Stimulated activated naive B cell treated with anti-CD40 and anti-IgM and Interleukin-4, amounts not matched to agents 10 μg/mL and 1 μg/mL and 100 μg/mL, for 72 hours (primary cell): ENCODE results near the gene ELL3.

Experiments
- ATAC-seq, 2 donors: fragments of 150-1000 bp; cut with Tn5 transposase; replicated peaks; 2 replicates each; pipeline ENCODE4 v1.10.0; 2021; ENCODE audit warnings: moderate library complexity in 1 of 2
- DNase-seq: peaks from one replicate; pipeline ENCODE4 v3.0.0; 2021
- H3K27ac Mint-ChIP-seq: one replicate; pipeline ENCODE4 v1.8.0; 2022; ENCODE audit warnings: mild to moderate bottlenecking, mixed read lengths
- H3K27me3 Mint-ChIP-seq, 2 donors: one replicate each; pipeline ENCODE4 v1.8.0; 2022; ENCODE audit warnings: mixed read lengths in 2 of 2
- H3K36me3 Mint-ChIP-seq, 2 donors: one replicate each; pipeline ENCODE4 v1.8.0; 2022; ENCODE audit warnings: mixed read lengths in 2 of 2, mild to moderate bottlenecking in 1 of 2
- H3K4me1 Mint-ChIP-seq, 2 donors: one replicate each; pipeline ENCODE4 v1.8.0; 2022; ENCODE audit warnings: mixed read lengths in 2 of 2, mild to moderate bottlenecking in 1 of 2
- H3K4me3 Mint-ChIP-seq, 2 donors: one replicate each; pipeline ENCODE4 v1.8.0; 2022; ENCODE audit warnings: mild to moderate bottlenecking in 2 of 2, mixed read lengths in 2 of 2, moderate library complexity in 1 of 2
- H3K9me3 Mint-ChIP-seq, 2 donors: one replicate each; pipeline ENCODE4 v1.8.0; 2022; ENCODE audit warnings: mixed read lengths in 2 of 2, mild to moderate bottlenecking in 1 of 2

ELL3 gene

GRCh38 chr15:43796566-43796965 is 19.8 kb upstream of the ELL3 start:
- no peaks in the 10 kb centered on the region for H3K27me3 Mint-ChIP-seq
- DNase-seq (no peak), ATAC-seq (no peak)
- H3K9me3 Mint-ChIP-seq = peaks cover 0 to 1% of the 10 kb centered on the region in 2 donors
- no peak overlapping the region for H3K4me3 Mint-ChIP-seq
- peaks cover 62 to 85% of the 10 kb centered on the region in 2 donors for H3K36me3 Mint-ChIP-seq
- peak overlapping the region; percentile 53 for H3K27ac Mint-ChIP-seq
- H3K4me1 Mint-ChIP-seq = peaks cover 43 to 69% of the 10 kb centered on the region in 2 donors

- H3K4me1 Mint-ChIP-seq = peaks cover 45 to 69% of the 10 kb centered on the region in 2 donors
- ATAC-seq (no peak), DNase-seq (no peak)
- H3K27ac Mint-ChIP-seq = no peak overlapping the region
- no peak overlapping the region for H3K4me3 Mint-ChIP-seq
- peaks cover 0 to 1% of the 10 kb centered on the region in 2 donors for H3K9me3 Mint-ChIP-seq
- peaks cover 57 to 79% of the 10 kb centered on the region in 2 donors for H3K36me3 Mint-ChIP-seq
- H3K27me3 Mint-ChIP-seq = no peaks in the 10 kb centered on the region
These were observed 19.2 kb upstream of the ELL3 start for GRCh38 chr15:43795997-43796396.

GRCh38 chr15:43795197-43795596 is 18.4 kb upstream of the ELL3 start:
- H3K27me3 Mint-ChIP-seq = no peaks in the 10 kb centered on the region
- H3K36me3 Mint-ChIP-seq = peaks cover 52 to 72% of the 10 kb centered on the region in 2 donors
- H3K4me1 Mint-ChIP-seq = peaks cover 42 to 71% of the 10 kb centered on the region in 2 donors
- peaks cover 0 to 1% of the 10 kb centered on the region in 2 donors for H3K9me3 Mint-ChIP-seq
- no peak overlapping the region for H3K4me3 Mint-ChIP-seq
- H3K27ac Mint-ChIP-seq = no peak overlapping the region
- ATAC-seq (no peak), DNase-seq (no peak)

- no peak for DNase-seq
These were observed 17.7 kb upstream of the ELL3 start for GRCh38 chr15:43794269-43795037.

GRCh38 chr15:43793647-43794046 is 16.9 kb upstream of the ELL3 start:
- Mint-ChIP-seq H3K27ac (peak overlapping the region; percentile 100), H3K27me3 (no peaks in the 10 kb centered on the region), H3K4me1 (peaks cover 33 to 68% of the 10 kb centered on the region in 2 donors), H3K36me3 (peaks cover 37 to 56% of the 10 kb centered on the region in 2 donors), H3K9me3 (no peaks in the 10 kb centered on the region), H3K4me3 (peak overlapping the region; percentile 98 to 99)
- no peak for ATAC-seq
- no peak for DNase-seq

More at GRCh38 chr15:43794269-43795037, 17.7 kb upstream of the ELL3 start:
- H3K36me3 Mint-ChIP-seq = peaks cover 44 to 64% of the 10 kb centered on the region in 2 donors
- H3K27me3 Mint-ChIP-seq = no peaks in the 10 kb centered on the region
- peak overlapping the region; percentile 78 for H3K27ac Mint-ChIP-seq
- peak overlapping the region; percentile 42 to 67 for H3K4me3 Mint-ChIP-seq
- peaks cover 0 to 1% of the 10 kb centered on the region in 2 donors for H3K9me3 Mint-ChIP-seq
- no peak for ATAC-seq
- H3K4me1 Mint-ChIP-seq = peaks cover 37 to 68% of the 10 kb centered on the region in 2 donors

GRCh38 chr15:43792761-43793476 is 16.2 kb upstream of the ELL3 start:
- Mint-ChIP-seq H3K27me3 (no peaks in the 10 kb centered on the region), H3K9me3 (no peaks in the 10 kb centered on the region), H3K4me3 (peak overlapping the region; percentile 98 to 99), H3K4me1 (peaks cover 29 to 65% of the 10 kb centered on the region in 2 donors), H3K27ac (peak overlapping the region; percentile 100), H3K36me3 (peaks cover 33 to 50% of the 10 kb centered on the region in 2 donors)
- DNase-seq (peak; percentile 19), ATAC-seq (no peak)

- peaks cover 30 to 46% of the 10 kb centered on the region in 2 donors for H3K36me3 Mint-ChIP-seq
- peak within 1 kb of the TSS; percentile 98 to 99 for H3K4me3 Mint-ChIP-seq
- ATAC-seq (peak; percentile 89 to 90), DNase-seq (peak; percentile 99)
- H3K27ac Mint-ChIP-seq = peak within 1 kb of the TSS; percentile 100
- no peaks in the 10 kb centered on the region for H3K27me3 Mint-ChIP-seq
- H3K9me3 Mint-ChIP-seq = no peaks in the 10 kb centered on the region
- peaks cover 26 to 59% of the 10 kb centered on the region in 2 donors for H3K4me1 Mint-ChIP-seq
These were observed 15.4 kb upstream of the ELL3 start, which contains the start of gene SERF2 for GRCh38 chr15:43791993-43792760. SERF2 (plus strand) TSS chr15:43792320; CDS start chr15:43792377, 57 bp downstream.

GRCh38 chr15:43789409-43789808 is 12.6 kb upstream of the ELL3 start:
- Mint-ChIP-seq H3K27ac (peak overlapping the region; percentile 83), H3K4me3 (peak overlapping the region; percentile 31 to 37)
- peak; percentile 28 to 31 for ATAC-seq

GRCh38 chr15:43779016-43779415 is 2.2 kb upstream of the ELL3 start:
- Mint-ChIP-seq H3K27me3 (no peaks in the 10 kb centered on the region), H3K4me3 (no peak overlapping the region), H3K27ac (no peak overlapping the region), H3K36me3 (peaks cover 19 to 33% of the 10 kb centered on the region in 2 donors), H3K9me3 (no peaks in the 10 kb centered on the region), H3K4me1 (peaks cover 21 to 50% of the 10 kb centered on the region in 2 donors)
- ATAC-seq (no peak), DNase-seq (no peak)

More at GRCh38 chr15:43789409-43789808, 12.6 kb upstream of the ELL3 start:
- Mint-ChIP-seq H3K4me1 (peaks cover 16 to 49% of the 10 kb centered on the region in 2 donors), H3K9me3 (no peaks in the 10 kb centered on the region), H3K36me3 (peaks cover 18 to 22% of the 10 kb centered on the region in 2 donors), H3K27me3 (no peaks in the 10 kb centered on the region)
- peak; percentile 13 for DNase-seq

GRCh38 chr15:43777267-43777914 is 625 bp upstream of the ELL3 start:
- DNase-seq (peak; percentile 92), ATAC-seq (peak; percentile 72 to 77)
- H3K4me3 Mint-ChIP-seq = peak overlapping the region; percentile 97 to 99
- H3K27ac Mint-ChIP-seq = peak overlapping the region; percentile 99
- peaks cover 32 to 43% of the 10 kb centered on the region in 2 donors for H3K36me3 Mint-ChIP-seq
- H3K4me1 Mint-ChIP-seq = peaks cover 21 to 57% of the 10 kb centered on the region in 2 donors
- no peaks in the 10 kb centered on the region for H3K27me3 Mint-ChIP-seq
- no peaks in the 10 kb centered on the region for H3K9me3 Mint-ChIP-seq

- peaks cover 37 to 48% of the 10 kb centered on the region in 2 donors for H3K36me3 Mint-ChIP-seq
- H3K4me1 Mint-ChIP-seq = peaks cover 23 to 57% of the 10 kb centered on the region in 2 donors
- peak overlapping the region; percentile 97 to 99 for H3K4me3 Mint-ChIP-seq
- DNase-seq (peak; percentile 93), ATAC-seq (peak; percentile 78 to 79)
- no peaks in the 10 kb centered on the region for H3K27me3 Mint-ChIP-seq
- no peaks in the 10 kb centered on the region for H3K9me3 Mint-ChIP-seq
- peak overlapping the region; percentile 99 for H3K27ac Mint-ChIP-seq
These were observed 557 bp downstream of the ELL3 start for GRCh38 chr15:43776101-43776717.

- Mint-ChIP-seq H3K36me3 (peaks cover 43 to 53% of the 10 kb centered on the region in 2 donors), H3K27ac (peak overlapping the region; percentile 99), H3K4me1 (peaks cover 23 to 51% of the 10 kb centered on the region in 2 donors), H3K27me3 (no peaks in the 10 kb centered on the region), H3K9me3 (no peaks in the 10 kb centered on the region), H3K4me3 (peak overlapping the region; percentile 97 to 99)
- DNase-seq = no peak
- ATAC-seq = no peak
These were observed 1.3 kb downstream of the ELL3 start for GRCh38 chr15:43775411-43775965.

GRCh38 chr15:43774062-43774461 is 2.7 kb downstream of the ELL3 start:
- Mint-ChIP-seq H3K36me3 (peaks cover 50 to 63% of the 10 kb centered on the region in 2 donors), H3K27ac (no peak overlapping the region), H3K27me3 (no peaks in the 10 kb centered on the region), H3K9me3 (no peaks in the 10 kb centered on the region), H3K4me3 (no peak overlapping the region), H3K4me1 (peaks cover 21 to 49% of the 10 kb centered on the region in 2 donors)
- no peak for DNase-seq
- no peak for ATAC-seq
